ENCODE data around the gene BICD2.

Gene BICD2

DNA sequence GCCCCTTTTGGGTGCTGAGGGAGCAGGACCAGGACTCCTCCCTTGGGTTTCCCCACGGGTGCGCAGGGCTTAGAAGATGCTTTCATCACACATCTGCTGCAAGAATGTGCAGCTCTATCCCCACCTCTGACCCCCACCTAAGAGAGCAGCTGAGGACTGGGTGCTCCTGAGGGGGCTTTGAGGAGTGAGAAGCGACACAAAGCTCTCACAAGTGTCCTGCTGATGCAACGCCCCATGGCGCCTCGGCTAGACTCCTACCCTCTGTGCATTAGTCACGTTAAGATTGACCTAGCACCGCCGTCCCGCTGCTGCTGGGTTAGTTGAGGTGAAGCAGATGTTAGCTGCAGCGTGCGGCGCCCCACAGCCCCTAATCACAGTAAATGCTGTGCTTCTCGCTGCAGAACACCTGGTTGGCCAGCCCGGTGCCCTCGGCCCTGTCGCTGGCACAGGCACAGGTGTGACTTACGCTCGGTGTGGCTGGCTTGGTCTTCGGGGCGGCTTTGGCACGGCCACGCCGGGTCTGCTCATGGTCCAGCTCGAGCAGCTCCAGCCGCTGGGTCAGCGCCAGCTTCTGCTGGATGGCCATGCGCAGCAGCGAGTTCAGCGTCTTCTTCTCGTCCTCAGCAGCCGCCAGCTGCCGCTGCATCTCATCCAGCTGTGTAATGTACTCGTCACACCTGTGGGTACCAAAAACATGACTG is 49.7 kb downstream of the BICD2 start:
- no peak for DNase-seq (ENCODE audit: low read depth)

GRCh38 chr9:92714016-92714415 is 50.6 kb downstream of the BICD2 start:
- DNase-seq (ENCODE audit: low read depth): no peak

- DNase-seq (ENCODE audit: low read depth): no peak
These were observed 51.1 kb downstream of the BICD2 start for GRCh38 chr9:92713528-92713927.

- DNase-seq (ENCODE audit: low read depth): no peak
These were observed 51.9 kb downstream of the BICD2 start for GRCh38 chr9:92712767-92713166.

DNA sequence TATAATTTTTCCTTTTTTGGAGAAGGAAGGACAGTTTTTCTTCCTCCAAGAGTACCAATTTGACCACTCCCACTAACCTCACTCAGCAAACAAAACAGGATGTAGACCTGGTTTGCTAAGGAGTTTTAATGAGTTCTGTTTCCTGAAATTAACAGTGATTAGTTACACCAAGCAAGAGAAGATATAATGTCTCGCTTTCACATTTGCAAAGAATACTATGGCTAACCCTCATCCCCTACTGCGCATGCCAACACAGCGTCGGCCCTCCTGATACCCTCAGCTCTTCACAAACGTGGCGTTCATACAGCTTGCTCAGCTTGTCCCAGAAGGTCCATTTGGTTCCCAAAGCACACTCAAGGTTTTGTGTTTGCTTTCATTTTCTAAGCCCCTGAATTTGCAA is 52.8 kb downstream of the BICD2 start:
- DNase-seq (ENCODE audit: low read depth): no peak

DNA sequence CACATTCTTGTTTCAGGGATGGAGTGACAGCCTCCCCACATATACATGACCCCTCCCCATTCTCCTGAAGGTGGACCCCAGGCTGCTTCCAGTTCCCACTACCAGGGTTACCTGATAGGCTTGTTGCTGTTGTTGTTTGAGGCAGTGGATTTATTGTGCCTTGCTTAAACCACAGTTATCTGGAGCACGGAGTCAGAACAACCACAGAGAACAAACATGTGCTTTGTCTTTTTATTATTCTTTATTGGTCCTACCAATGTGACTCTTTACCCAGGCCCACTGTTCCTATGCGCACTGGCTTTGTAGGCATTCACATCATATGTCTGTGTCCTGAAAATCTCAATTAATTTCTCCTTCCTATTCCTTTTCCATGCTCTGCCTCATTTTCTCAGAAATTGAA is 53.5 kb downstream of the BICD2 start:
- DNase-seq (ENCODE audit: low read depth): no peak

DNA sequence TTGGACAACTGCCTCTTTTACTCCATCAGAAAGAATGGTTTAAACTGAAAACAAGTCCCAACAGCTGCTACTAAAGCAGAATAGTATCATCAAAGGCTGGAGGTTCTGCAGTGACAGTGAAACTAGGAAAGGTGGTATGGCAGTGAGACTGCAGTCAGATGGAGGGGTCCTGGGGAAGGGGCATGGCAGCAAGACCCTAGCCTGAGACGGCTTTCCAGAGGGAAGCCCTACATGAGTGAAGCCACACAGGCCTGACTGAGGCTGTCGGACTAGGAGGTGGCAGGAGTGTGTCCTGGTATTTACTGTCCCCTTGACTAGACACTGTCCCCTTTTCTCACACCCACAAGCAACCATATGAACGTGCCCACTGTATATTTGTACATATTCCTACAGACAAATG is 54.3 kb downstream of the BICD2 start:
- DNase-seq (ENCODE audit: low read depth): no peak

GRCh38 chr9:92709954-92710353 is 54.7 kb downstream of the BICD2 start:
- no peak for DNase-seq (ENCODE audit: low read depth)

GRCh38 chr9:92709240-92709639 is 55.4 kb downstream of the BICD2 start:
- no peak for DNase-seq (ENCODE audit: low read depth)

GRCh38 chr9:92707530-92707929 is 57.1 kb downstream of the BICD2 start:
- DNase-seq (ENCODE audit: low read depth): no peak

- DNase-seq (ENCODE audit: low read depth): no peak
These were observed 58.3 kb downstream of the BICD2 start for GRCh38 chr9:92706218-92706940.

GRCh38 chr9:92704528-92704927 is 60.1 kb downstream of the BICD2 start:
- no peak for DNase-seq (ENCODE audit: low read depth)

DNA sequence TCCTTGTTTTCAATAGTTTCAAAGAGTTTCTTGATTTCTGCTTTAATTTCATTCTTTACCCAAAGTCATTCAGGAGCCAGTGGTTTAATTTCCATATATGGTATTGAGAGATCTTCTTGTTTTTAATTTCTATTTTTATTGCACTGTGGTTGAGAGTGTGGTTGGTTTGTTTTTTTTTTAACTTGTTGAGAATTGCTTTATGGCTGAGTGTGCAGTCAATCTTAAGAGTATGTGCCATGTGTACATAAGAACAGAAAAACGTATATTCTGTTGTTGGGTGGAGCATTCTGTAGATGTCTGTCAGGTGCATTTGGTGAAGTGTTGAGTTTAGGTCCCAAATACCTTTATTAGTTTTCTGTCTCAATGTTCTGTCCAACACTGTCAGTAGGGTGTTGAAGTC is 68.0 kb downstream of the BICD2 start:
- no peak for DNase-seq (ENCODE audit: low read depth)

- DNase-seq (ENCODE audit: low read depth): no peak
These were observed 77.7 kb downstream of the BICD2 start for GRCh38 chr9:92686954-92687353.

DNA sequence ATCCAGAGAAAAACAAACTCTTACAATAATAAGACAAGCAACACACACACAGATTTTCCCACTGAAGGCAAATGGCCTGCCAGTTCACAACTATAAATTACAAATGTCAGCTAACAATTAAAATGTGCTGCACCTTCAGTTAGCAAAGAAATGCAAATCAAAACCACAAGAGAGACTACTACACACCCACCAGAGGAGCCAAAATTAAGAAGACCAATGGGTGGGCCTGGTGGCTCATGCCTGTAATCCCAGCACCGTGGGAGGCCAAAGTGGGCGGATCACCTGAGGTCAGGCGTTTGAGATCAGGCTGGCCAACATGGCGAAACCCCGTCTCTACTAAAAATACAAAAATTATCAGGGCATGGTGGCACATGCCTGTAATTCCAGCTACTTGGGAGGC is 79.6 kb downstream of the BICD2 start:
- DNase-seq (ENCODE audit: low read depth): no peak

DNA sequence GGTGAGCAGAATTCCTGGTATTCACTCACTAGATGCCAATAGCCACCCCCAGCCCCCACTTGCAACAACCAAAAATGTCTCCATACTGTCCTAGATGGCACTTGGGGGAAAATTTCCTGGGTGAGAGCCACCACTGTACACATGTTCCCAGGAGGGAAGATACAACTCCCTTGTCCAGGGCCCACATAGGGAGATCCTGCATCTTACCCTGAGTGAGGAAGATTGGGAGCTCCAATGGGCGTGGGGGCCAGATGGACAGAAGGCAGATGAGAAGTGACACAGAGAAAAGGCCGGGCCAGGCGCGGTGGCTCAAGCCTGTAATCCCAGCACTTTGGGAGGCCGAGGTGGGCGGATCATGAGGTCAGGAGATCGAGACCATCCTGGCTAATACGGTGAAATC is 82.4 kb downstream of the BICD2 start:
- no peak for DNase-seq (ENCODE audit: low read depth)

DNA sequence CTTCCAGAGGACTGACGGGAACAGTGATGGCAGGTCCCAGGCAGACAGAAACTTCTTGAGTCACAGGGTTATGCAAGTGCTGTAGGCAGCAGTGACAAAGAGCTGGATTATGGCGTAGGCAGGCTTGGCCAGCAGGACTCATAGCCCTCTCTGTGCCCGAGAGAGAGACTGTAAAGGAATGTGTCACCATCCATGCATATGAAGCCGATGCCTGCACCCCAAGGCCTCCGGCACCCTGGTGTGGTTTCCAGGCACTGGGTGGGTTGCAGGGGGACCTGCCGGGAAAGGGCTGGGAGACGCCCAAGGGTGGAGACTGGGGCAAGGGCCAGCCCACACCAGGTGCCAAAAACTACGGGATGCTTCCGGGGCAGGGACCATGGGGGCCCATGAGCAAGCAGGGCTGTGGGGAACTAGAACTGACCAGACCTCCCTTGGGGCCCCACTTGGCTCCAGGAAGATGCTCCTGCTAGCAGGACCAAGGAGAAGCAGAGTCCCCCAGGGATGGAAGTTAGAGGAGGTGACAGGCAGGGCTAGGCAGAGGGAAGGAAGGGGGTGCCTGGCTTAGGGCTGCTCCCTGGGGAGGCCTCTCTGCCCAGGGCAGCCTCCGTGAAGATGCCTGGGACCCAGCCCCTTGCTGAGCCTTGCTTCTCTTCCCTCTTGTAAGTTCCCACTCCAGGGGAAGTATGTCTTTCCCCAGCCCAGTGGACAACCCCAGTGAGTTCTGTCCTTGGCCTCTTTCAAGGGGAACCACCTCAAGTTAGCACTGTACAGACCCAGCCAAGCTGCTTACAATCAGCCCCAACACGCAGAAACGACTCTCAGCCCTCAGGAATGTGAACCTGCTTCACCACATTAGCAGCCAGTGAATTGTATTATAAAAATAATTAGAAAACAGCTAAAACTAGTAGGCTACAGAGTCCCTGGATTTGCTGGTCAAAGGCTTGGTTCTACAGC is 84.2 kb downstream of the BICD2 start:
- DNase-seq (ENCODE audit: low read depth): no peak

- no peak for DNase-seq (ENCODE audit: low read depth)
These were observed 85.0 kb downstream of the BICD2 start for GRCh38 chr9:92679413-92680165.

DNA sequence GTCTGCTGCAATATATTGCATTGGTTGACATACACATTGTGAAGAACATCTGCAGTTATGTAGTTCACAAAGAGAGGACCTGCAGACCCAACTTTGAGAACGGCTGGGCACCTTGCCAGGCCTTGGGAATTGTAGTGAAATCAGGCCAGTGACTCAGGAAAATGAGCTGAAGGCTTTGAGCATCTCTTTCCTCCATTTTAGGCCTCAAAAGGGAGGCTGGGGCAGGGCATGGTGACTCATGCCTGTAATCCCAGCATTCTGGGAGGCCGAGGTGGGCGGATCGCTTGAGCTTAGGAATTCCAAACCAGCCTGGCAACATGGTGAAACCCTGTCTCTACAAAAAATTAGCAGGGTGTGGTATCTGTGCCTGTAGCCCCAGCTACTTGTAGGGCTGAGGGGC is 93.3 kb downstream of the BICD2 start:
- peak; percentile 62 for DNase-seq (ENCODE audit: low read depth)

- peak; percentile 98 for DNase-seq (ENCODE audit: low read depth)
These were observed 94.5 kb downstream of the BICD2 start, which contains the start of gene IPPK for GRCh38 chr9:92669890-92670708. IPPK (minus strand) TSS chr9:92670131; CDS start chr9:92669988, 143 bp downstream.

- DNase-seq (ENCODE audit: low read depth): no peak
These were observed 95.1 kb downstream of the BICD2 start for GRCh38 chr9:92669527-92669889.
